Endodermal cell (in vitro differentiated cells): ENCODE data around the gene ELMO1. TPM values are rescaled to one million over a fixed set of nuclear protein-coding genes. Genes with fewer than 3 reads are reported as not detected.
A peak's percentile ranks its signal among the peaks of the same experiment; 100 is the strongest.

ENCODE experiments used
- DNase-seq: peaks from one replicate; pipeline ENCODE4 v3.0.0-alpha.2; 2017
- H3K27ac ChIP-seq: 2 replicates; pipeline ENCODE4 v1.5.1; 2013; ENCODE audit warnings: mild to moderate bottlenecking, low read depth, low read length, moderate library complexity
- H3K27me3 ChIP-seq: 2 replicates; pipeline ENCODE4 v1.6.1; 2013; ENCODE audit warnings: mild to moderate bottlenecking, low read length, moderate library complexity; ENCODE audit not compliant: insufficient read depth, control insufficient read depth, poor library complexity, severe bottlenecking
- H3K36me3 ChIP-seq: 2 replicates; pipeline ENCODE4 v1.7.0; 2013; ENCODE audit warnings: mild to moderate bottlenecking, low read length, moderate library complexity; ENCODE audit not compliant: control insufficient read depth, insufficient read depth
- H3K4me1 ChIP-seq: one replicate; pipeline ENCODE4 v1.7.0; 2013; ENCODE audit warnings: low read length; ENCODE audit not compliant: control insufficient read depth, insufficient read depth
- H3K4me3 ChIP-seq: 2 replicates; pipeline ENCODE4 v1.5.1; 2013; ENCODE audit warnings: mild to moderate bottlenecking, low read length, moderate library complexity
- H3K9ac ChIP-seq: 2 replicates; pipeline ENCODE4 v1.6.1; 2013; ENCODE audit warnings: mild to moderate bottlenecking, low read length, moderate library complexity; ENCODE audit not compliant: poor library complexity, severe bottlenecking; ENCODE audit errors: extremely low read depth
- H3K9me3 ChIP-seq: 2 replicates; pipeline ENCODE4 v1.6.1; 2013; ENCODE audit warnings: mild to moderate bottlenecking, low read length, moderate library complexity; ENCODE audit not compliant: control insufficient read depth
- H3K27ac Mint-ChIP-seq: 2 replicates; pipeline ENCODE4 v1.8.0; 2020; ENCODE audit warnings: mixed read lengths
- H3K27me3 Mint-ChIP-seq: 2 replicates; pipeline ENCODE4 v1.8.0; 2021; ENCODE audit warnings: mild to moderate bottlenecking, mixed read lengths; ENCODE audit not compliant: insufficient read depth
- H3K36me3 Mint-ChIP-seq: 2 replicates; pipeline ENCODE4 v1.8.0; 2020; ENCODE audit warnings: low read depth, mixed read lengths
- H3K4me1 Mint-ChIP-seq: 2 replicates; pipeline ENCODE4 v1.8.0; 2020; ENCODE audit warnings: mixed read lengths
- H3K4me3 Mint-ChIP-seq: 2 replicates; pipeline ENCODE4 v1.8.0; 2020; ENCODE audit warnings: mild to moderate bottlenecking, moderate library complexity, mixed read lengths
- H3K9me3 Mint-ChIP-seq: 2 replicates; pipeline ENCODE4 v1.8.0; 2020; ENCODE audit warnings: mild to moderate bottlenecking, mixed read lengths
- WGBS, 2 experiments: methylation state at CpG; one replicate each; pipeline versions ENCODE4 v1.1.5 to v1.1.7; 2013; ENCODE audit warnings: missing lambda C conversion rate in 2 of 2, mixed read lengths in 1 of 2; ENCODE audit not compliant: insufficient coverage in 1 of 2, insufficient read length in 1 of 2; 5-methylcytosine and 5-hydroxymethylcytosine counted together
- total RNA-seq, 2 donors: library from RNA; stranded (reverse); fragmentation: NEBNext Ultra II Directional in 1 of 2; extraction: Animal tissue kit (Norgen Biotek cat#: 25700) in 1 of 2; gene quantifications; 2 replicates in 1 of 2; 3 replicates in 1 of 2; pipeline ENCODE4 v1.2.1, GENCODE V29; 2021
- TF ChIP-seq, protein P1 (sequence below): fragments of 200-600 bp; sonication (generic); conservative IDR thresholded peaks from 2 replicates; pipeline ENCODE4 v1.5.0; 2021; ENCODE audit warnings: antibody characterized with exemption, mild to moderate bottlenecking

Gene ELMO1
- total RNA-seq, 2 donors from 2014 or later, result 120 to 131 TPM

GRCh38 chr7:37218956-37219355, 229.7 kb downstream of the ELMO1 start:
- Mint-ChIP-seq H3K4me3 (no peak overlapping the region), H3K9me3 (no peaks in the 10 kb centered on the region), H3K27me3 (no peaks in the 10 kb centered on the region), H3K4me1 (peaks cover 35% of the 10 kb centered on the region), H3K36me3 (peaks cover 56% of the 10 kb centered on the region), H3K27ac (peak overlapping the region; percentile 70)
- TF ChIP-seq, protein P1, sequence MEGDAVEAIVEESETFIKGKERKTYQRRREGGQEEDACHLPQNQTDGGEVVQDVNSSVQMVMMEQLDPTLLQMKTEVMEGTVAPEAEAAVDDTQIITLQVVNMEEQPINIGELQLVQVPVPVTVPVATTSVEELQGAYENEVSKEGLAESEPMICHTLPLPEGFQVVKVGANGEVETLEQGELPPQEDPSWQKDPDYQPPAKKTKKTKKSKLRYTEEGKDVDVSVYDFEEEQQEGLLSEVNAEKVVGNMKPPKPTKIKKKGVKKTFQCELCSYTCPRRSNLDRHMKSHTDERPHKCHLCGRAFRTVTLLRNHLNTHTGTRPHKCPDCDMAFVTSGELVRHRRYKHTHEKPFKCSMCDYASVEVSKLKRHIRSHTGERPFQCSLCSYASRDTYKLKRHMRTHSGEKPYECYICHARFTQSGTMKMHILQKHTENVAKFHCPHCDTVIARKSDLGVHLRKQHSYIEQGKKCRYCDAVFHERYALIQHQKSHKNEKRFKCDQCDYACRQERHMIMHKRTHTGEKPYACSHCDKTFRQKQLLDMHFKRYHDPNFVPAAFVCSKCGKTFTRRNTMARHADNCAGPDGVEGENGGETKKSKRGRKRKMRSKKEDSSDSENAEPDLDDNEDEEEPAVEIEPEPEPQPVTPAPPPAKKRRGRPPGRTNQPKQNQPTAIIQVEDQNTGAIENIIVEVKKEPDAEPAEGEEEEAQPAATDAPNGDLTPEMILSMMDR, result no peak
- peaks cover 48% of the 10 kb centered on the region for H3K36me3 ChIP-seq
- no peak overlapping the region for H3K4me3 ChIP-seq
- peak; percentile 51 for DNase-seq
- no peak overlapping the region for H3K9ac ChIP-seq
- WGBS, 2 experiments, result 85% methylated on average over 3 of the region's 3 CpGs; no CpG with 5 or more reads in 1 of the 2 experiments
- no peaks in the 10 kb centered on the region for H3K27me3 ChIP-seq
- H3K27ac ChIP-seq, result no peak overlapping the region
- no peaks in the 10 kb centered on the region for H3K4me1 ChIP-seq
- H3K9me3 ChIP-seq, result no peaks in the 10 kb centered on the region

DNA sequence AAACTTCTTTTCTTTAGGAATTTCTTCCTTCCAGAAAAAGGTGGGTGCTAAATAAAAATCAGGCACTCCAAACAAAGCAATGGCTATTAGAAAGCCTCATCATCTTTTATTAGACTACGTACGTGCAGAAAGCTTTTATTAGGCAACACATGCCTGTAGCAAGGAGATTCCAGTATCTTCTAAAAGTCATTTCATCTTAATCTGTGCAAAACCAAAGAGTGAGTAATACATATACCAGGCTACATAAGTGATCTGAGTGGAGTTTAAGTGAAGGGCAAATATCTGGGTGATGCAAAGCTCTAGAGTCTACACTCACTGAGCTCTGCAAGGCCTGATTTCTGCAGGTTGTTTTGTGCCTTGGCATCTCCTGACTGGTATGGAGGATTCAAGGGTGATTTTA, 231.7 kb downstream of the ELMO1 start:
- H3K27me3 Mint-ChIP-seq, result no peaks in the 10 kb centered on the region
- H3K27ac Mint-ChIP-seq, result no peak overlapping the region
- TF ChIP-seq, protein P1, result no peak
- H3K27me3 ChIP-seq, result no peaks in the 10 kb centered on the region
- no peak overlapping the region for H3K9ac ChIP-seq
- no peak overlapping the region for H3K4me3 Mint-ChIP-seq
- 90 to 96% methylated on average over 2 of the region's 2 CpGs for WGBS, 2 experiments
- H3K9me3 ChIP-seq, result no peaks in the 10 kb centered on the region
- no peak overlapping the region for H3K27ac ChIP-seq
- H3K4me1 ChIP-seq, result no peaks in the 10 kb centered on the region
- peaks cover 64% of the 10 kb centered on the region for H3K36me3 Mint-ChIP-seq
- peaks cover 43% of the 10 kb centered on the region for H3K36me3 ChIP-seq
- H3K9me3 Mint-ChIP-seq, result no peaks in the 10 kb centered on the region
- H3K4me1 Mint-ChIP-seq, result peaks cover 35% of the 10 kb centered on the region
- no peak for DNase-seq
- H3K4me3 ChIP-seq, result no peak overlapping the region

- no peak overlapping the region for H3K27ac Mint-ChIP-seq
- peak overlapping the region; percentile 1 for H3K4me3 Mint-ChIP-seq
- Histone ChIP-seq H3K4me1 (no peaks in the 10 kb centered on the region), H3K36me3 (peaks cover 38% of the 10 kb centered on the region), H3K27me3 (no peaks in the 10 kb centered on the region), H3K4me3 (no peak overlapping the region), H3K9ac (no peak overlapping the region), H3K9me3 (no peaks in the 10 kb centered on the region), H3K27ac (no peak overlapping the region)
- DNase-seq, result peak; percentile 41
- TF ChIP-seq, protein P1, result no peak
- H3K9me3 Mint-ChIP-seq, result no peaks in the 10 kb centered on the region
- peaks cover 64% of the 10 kb centered on the region for H3K36me3 Mint-ChIP-seq
- no peaks in the 10 kb centered on the region for H3K27me3 Mint-ChIP-seq
- WGBS, 2 experiments, result 87 to 95% methylated on average over 8 to 10 of the region's 10 CpGs
- peaks cover 35% of the 10 kb centered on the region for H3K4me1 Mint-ChIP-seq
These were observed 232.4 kb downstream of the ELMO1 start for GRCh38 chr7:37216156-37216852.
